Measurements from ENCODE around the gene ARNT2.

The ARNT2 gene

DNA sequence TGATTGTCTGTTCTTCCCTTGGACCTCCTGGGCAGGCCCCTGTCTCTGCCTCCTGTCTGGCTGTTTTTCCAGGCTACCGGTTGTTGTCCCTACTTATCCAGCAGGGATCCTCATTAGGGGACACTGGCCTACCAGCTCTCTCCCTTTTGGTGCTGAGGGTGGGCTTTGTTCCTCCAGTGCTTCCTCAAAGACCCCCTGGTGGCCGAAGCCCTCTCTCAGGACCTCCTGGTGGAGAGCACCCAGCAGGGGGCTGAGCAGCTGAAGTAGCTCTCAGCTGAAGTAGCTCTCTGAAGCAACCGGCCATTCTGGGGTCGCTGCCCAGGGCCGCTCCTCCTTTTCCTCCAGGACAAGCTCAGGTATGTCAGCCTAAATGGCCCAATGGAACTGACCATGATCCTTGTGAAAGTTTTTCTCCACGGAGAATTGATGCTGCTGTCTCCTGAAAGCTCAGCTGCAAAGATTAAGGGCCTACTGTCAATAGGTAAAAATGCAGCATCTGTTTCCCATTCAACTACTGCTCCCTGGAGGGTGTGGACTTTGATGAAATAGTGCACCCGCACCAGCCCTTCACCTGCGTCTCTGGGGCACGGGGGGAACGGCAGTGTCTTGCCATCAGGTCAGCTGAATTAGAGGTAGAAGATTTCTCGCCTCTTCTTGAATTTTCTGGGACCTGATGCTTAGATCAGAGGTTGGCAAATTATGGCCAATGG lies 27.6 kb downstream of the ARNT2 start:
- Histone ChIP-seq H3K9me3 (ENCODE audit: control extremely low read depth in 1 of 5, control insufficient read depth in 4 of 5, insufficient read depth in 2 of 5, low read depth in 1 of 5, low read length in 4 of 5) (no peaks in the 10 kb centered on the region), H3K4me3 (ENCODE audit: control insufficient read depth in 1 of 7, extremely low read depth in 1 of 7, insufficient read depth in 4 of 7, low read depth in 2 of 7, low read length in 6 of 7) (no peak overlapping the region), H3K27me3 (replicated peaks in 2 of 5; ENCODE audit: control insufficient read depth in 4 of 5, insufficient read depth in 5 of 5, low read length in 4 of 5) (peaks cover 0 to 2% (median 0%) of the 10 kb centered on the region in 5 experiments), H3K4me1 (ENCODE audit: control extremely low read depth in 1 of 4, control insufficient read depth in 4 of 4, insufficient read depth in 4 of 4, low read length in 3 of 4) (no peaks in the 10 kb centered on the region), H3K36me3 (ENCODE audit: control insufficient read depth in 4 of 4, insufficient read depth in 4 of 4, low read length in 3 of 4) (no peaks in the 10 kb centered on the region), H3K27ac (ENCODE audit: insufficient read depth in 1 of 2, low read depth in 1 of 2, low read length in 2 of 2, poor library complexity in 1 of 2, severe bottlenecking in 2 of 2) (no peak overlapping the region)
- CTCF ChIA-PET = no interaction called here
- no peak for DNase-seq
- POLR2A ChIA-PET = no interaction called here
- 89% methylated on average over 10 of the region's 11 CpGs for WGBS (ENCODE audit: insufficient coverage)

GRCh38 chr15:80432345-80432702 lies 28.1 kb downstream of the ARNT2 start:
- H3K4me3 ChIP-seq (ENCODE audit: control insufficient read depth in 1 of 7, extremely low read depth in 1 of 7, insufficient read depth in 4 of 7, low read depth in 2 of 7, low read length in 6 of 7) = no peak overlapping the region
- no peaks in the 10 kb centered on the region for H3K4me1 ChIP-seq (ENCODE audit: control extremely low read depth in 1 of 4, control insufficient read depth in 4 of 4, insufficient read depth in 4 of 4, low read length in 3 of 4)
- WGBS (ENCODE audit: insufficient coverage) = no CpG with 5 or more reads among the region's 2 CpGs
- CTCF ChIA-PET = no interaction called here
- H3K27ac ChIP-seq (ENCODE audit: insufficient read depth in 1 of 2, low read depth in 1 of 2, low read length in 2 of 2, poor library complexity in 1 of 2, severe bottlenecking in 2 of 2) = no peak overlapping the region
- H3K27me3 ChIP-seq (replicated peaks in 2 of 5; ENCODE audit: control insufficient read depth in 4 of 5, insufficient read depth in 5 of 5, low read length in 4 of 5) = peaks cover 0 to 2% (median 0%) of the 10 kb centered on the region in 5 experiments
- no peaks in the 10 kb centered on the region for H3K36me3 ChIP-seq (ENCODE audit: control insufficient read depth in 4 of 4, insufficient read depth in 4 of 4, low read length in 3 of 4)
- H3K9me3 ChIP-seq (ENCODE audit: control extremely low read depth in 1 of 5, control insufficient read depth in 4 of 5, insufficient read depth in 2 of 5, low read depth in 1 of 5, low read length in 4 of 5) = no peaks in the 10 kb centered on the region
- POLR2A ChIA-PET = no interaction called here
- no peak for DNase-seq

GRCh38 chr15:80433836-80434235 lies 29.7 kb downstream of the ARNT2 start:
- DNase-seq = no peak
- Histone ChIP-seq H3K4me1 (ENCODE audit: control extremely low read depth in 1 of 4, control insufficient read depth in 4 of 4, insufficient read depth in 4 of 4, low read length in 3 of 4) (no peaks in the 10 kb centered on the region), H3K9me3 (ENCODE audit: control extremely low read depth in 1 of 5, control insufficient read depth in 4 of 5, insufficient read depth in 2 of 5, low read depth in 1 of 5, low read length in 4 of 5) (no peaks in the 10 kb centered on the region), H3K27me3 (replicated peaks in 2 of 5; ENCODE audit: control insufficient read depth in 4 of 5, insufficient read depth in 5 of 5, low read length in 4 of 5) (peaks cover 0 to 2% (median 0%) of the 10 kb centered on the region in 5 experiments), H3K36me3 (ENCODE audit: control insufficient read depth in 4 of 4, insufficient read depth in 4 of 4, low read length in 3 of 4) (no peaks in the 10 kb centered on the region), H3K27ac (ENCODE audit: insufficient read depth in 1 of 2, low read depth in 1 of 2, low read length in 2 of 2, poor library complexity in 1 of 2, severe bottlenecking in 2 of 2) (no peak overlapping the region), H3K4me3 (ENCODE audit: control insufficient read depth in 1 of 7, extremely low read depth in 1 of 7, insufficient read depth in 4 of 7, low read depth in 2 of 7, low read length in 6 of 7) (no peak overlapping the region)
- WGBS (ENCODE audit: insufficient coverage) = 95% methylated on average over 5 of the region's 5 CpGs
- POLR2A ChIA-PET = no interaction called here
- CTCF ChIA-PET = no interaction called here

GRCh38 chr15:80434926-80435720 lies 30.9 kb downstream of the ARNT2 start:
- WGBS (ENCODE audit: insufficient coverage) = 89% methylated on average over 12 of the region's 13 CpGs
- CTCF ChIA-PET = interaction anchor here (0.7 kb wide), 1 partner anchor 21 kb away, joined by 3 read pairs; no protein-coding TSS in a partner anchor

GRCh38 chr15:80436511-80437307 lies 32.5 kb downstream of the ARNT2 start:
- ChIA-PET CTCF (interaction anchor here (1.6 kb wide), 1 partner anchor 18 kb away, joined by 4 read pairs; no protein-coding TSS in a partner anchor), POLR2A (no interaction called here)
- Histone ChIP-seq H3K36me3 (ENCODE audit: control insufficient read depth in 4 of 4, insufficient read depth in 4 of 4, low read length in 3 of 4) (no peaks in the 10 kb centered on the region), H3K27me3 (replicated peaks in 2 of 5; ENCODE audit: control insufficient read depth in 4 of 5, insufficient read depth in 5 of 5, low read length in 4 of 5) (peaks cover 0 to 7% (median 0%) of the 10 kb centered on the region in 5 experiments), H3K9me3 (ENCODE audit: control extremely low read depth in 1 of 5, control insufficient read depth in 4 of 5, insufficient read depth in 2 of 5, low read depth in 1 of 5, low read length in 4 of 5) (no peaks in the 10 kb centered on the region), H3K4me3 (ENCODE audit: control insufficient read depth in 1 of 7, extremely low read depth in 1 of 7, insufficient read depth in 4 of 7, low read depth in 2 of 7, low read length in 6 of 7) (no peak overlapping the region), H3K4me1 (ENCODE audit: control extremely low read depth in 1 of 4, control insufficient read depth in 4 of 4, insufficient read depth in 4 of 4, low read length in 3 of 4) (no peaks in the 10 kb centered on the region), H3K27ac (ENCODE audit: insufficient read depth in 1 of 2, low read depth in 1 of 2, low read length in 2 of 2, poor library complexity in 1 of 2, severe bottlenecking in 2 of 2) (no peak overlapping the region)
- DNase-seq = no peak
- WGBS (ENCODE audit: insufficient coverage) = 97% methylated on average over 13 of the region's 13 CpGs

More at GRCh38 chr15:80434926-80435720, 30.9 kb downstream of the ARNT2 start:
- Histone ChIP-seq H3K36me3 (ENCODE audit: control insufficient read depth in 4 of 4, insufficient read depth in 4 of 4, low read length in 3 of 4) (no peaks in the 10 kb centered on the region), H3K4me1 (ENCODE audit: control extremely low read depth in 1 of 4, control insufficient read depth in 4 of 4, insufficient read depth in 4 of 4, low read length in 3 of 4) (no peaks in the 10 kb centered on the region), H3K4me3 (ENCODE audit: control insufficient read depth in 1 of 7, extremely low read depth in 1 of 7, insufficient read depth in 4 of 7, low read depth in 2 of 7, low read length in 6 of 7) (no peak overlapping the region), H3K27ac (ENCODE audit: insufficient read depth in 1 of 2, low read depth in 1 of 2, low read length in 2 of 2, poor library complexity in 1 of 2, severe bottlenecking in 2 of 2) (no peak overlapping the region), H3K27me3 (replicated peaks in 2 of 5; ENCODE audit: control insufficient read depth in 4 of 5, insufficient read depth in 5 of 5, low read length in 4 of 5) (peaks cover 0 to 3% (median 0%) of the 10 kb centered on the region in 5 experiments), H3K9me3 (ENCODE audit: control extremely low read depth in 1 of 5, control insufficient read depth in 4 of 5, insufficient read depth in 2 of 5, low read depth in 1 of 5, low read length in 4 of 5) (no peaks in the 10 kb centered on the region)
- no peak for DNase-seq
- POLR2A ChIA-PET = no interaction called here

- Histone ChIP-seq H3K27me3 (replicated peaks in 2 of 5; ENCODE audit: control insufficient read depth in 4 of 5, insufficient read depth in 5 of 5, low read length in 4 of 5) (peaks cover 0 to 9% (median 4%) of the 10 kb centered on the region in 5 experiments), H3K4me1 (ENCODE audit: control extremely low read depth in 1 of 4, control insufficient read depth in 4 of 4, insufficient read depth in 4 of 4, low read length in 3 of 4) (no peaks in the 10 kb centered on the region), H3K27ac (ENCODE audit: insufficient read depth in 1 of 2, low read depth in 1 of 2, low read length in 2 of 2, poor library complexity in 1 of 2, severe bottlenecking in 2 of 2) (no peak overlapping the region), H3K9me3 (ENCODE audit: control extremely low read depth in 1 of 5, control insufficient read depth in 4 of 5, insufficient read depth in 2 of 5, low read depth in 1 of 5, low read length in 4 of 5) (no peaks in the 10 kb centered on the region), H3K36me3 (ENCODE audit: control insufficient read depth in 4 of 4, insufficient read depth in 4 of 4, low read length in 3 of 4) (no peaks in the 10 kb centered on the region), H3K4me3 (ENCODE audit: control insufficient read depth in 1 of 7, extremely low read depth in 1 of 7, insufficient read depth in 4 of 7, low read depth in 2 of 7, low read length in 6 of 7) (no peak overlapping the region)
- no peak for DNase-seq
- ChIA-PET POLR2A (interaction anchor here (0.6 kb wide), 1 partner anchor 16 kb away, joined by 3 read pairs; no protein-coding TSS in a partner anchor), CTCF (interaction anchor here (1.6 kb wide), 1 partner anchor 18 kb away, joined by 4 read pairs; no protein-coding TSS in a partner anchor)
- 100% methylated on average over 2 of the region's 6 CpGs for WGBS (ENCODE audit: insufficient coverage)
Measured at GRCh38 chr15:80437334-80437891, 33.2 kb downstream of the ARNT2 start.
